GM18505 (cell line): ENCODE measurements around the gene SEMA4C.
A peak's percentile ranks its signal among the peaks of the same experiment; 100 is the strongest.

Experiments
- ATAC-seq: cut with Tn5 transposase; IDR thresholded peaks from one replicate; pipeline ENCODE4 v1.9.1; 2021; ENCODE audit not compliant: unreplicated experiment
- POLR2A ChIP-seq: IDR thresholded peaks from 4 replicates; pipeline ENCODE4 v1.6.1; 2011; ENCODE audit warnings: borderline replicate concordance; ENCODE audit not compliant: insufficient read depth, insufficient read length; ENCODE audit errors: extremely low read depth

The SEMA4C gene

GRCh38 chr2:96869822-96870625 is at the start of gene SEMA4C:
TSS of gene SEMA4C (minus strand) at chr2:96870080. CDS start at chr2:96867886, 2,194 bp downstream.
- no peak for ATAC-seq
- peak; percentile 33 for TF ChIP-seq POLR2A

- no peak for TF ChIP-seq POLR2A
- no peak for ATAC-seq
Observed at GRCh38 chr2:96918754-96919550, 49.1 kb upstream of the SEMA4C start.

GRCh38 chr2:96918092-96918753 is 48.3 kb upstream of the SEMA4C start:
- ATAC-seq: no peak
- TF ChIP-seq POLR2A: no peak

GRCh38 chr2:96916646-96917543 is 47.0 kb upstream of the SEMA4C start:
- ATAC-seq: no peak
- no peak for TF ChIP-seq POLR2A

GRCh38 chr2:96916156-96916630 is 46.3 kb upstream of the SEMA4C start:
- TF ChIP-seq POLR2A: no peak
- ATAC-seq: no peak

GRCh38 chr2:96914332-96914731 is 44.5 kb upstream of the SEMA4C start:
- no peak for TF ChIP-seq POLR2A

GRCh38 chr2:96913398-96914202 is 43.7 kb upstream of the SEMA4C start:
- no peak for ATAC-seq
- TF ChIP-seq POLR2A: no peak

More at GRCh38 chr2:96914332-96914731, 44.5 kb upstream of the SEMA4C start:
- no peak for ATAC-seq

- ATAC-seq: no peak
- TF ChIP-seq POLR2A: no peak
Observed at GRCh38 chr2:96913117-96913397, 43.2 kb upstream of the SEMA4C start.

GRCh38 chr2:96912346-96913116 is 42.7 kb upstream of the SEMA4C start:
- no peak for TF ChIP-seq POLR2A
- ATAC-seq: no peak

- ATAC-seq: no peak
- TF ChIP-seq POLR2A: no peak
Observed at GRCh38 chr2:96909611-96910021, 39.7 kb upstream of the SEMA4C start.

- no peak for TF ChIP-seq POLR2A
Observed at GRCh38 chr2:96907115-96908041, 37.5 kb upstream of the SEMA4C start.

GRCh38 chr2:96906729-96907114 is 36.8 kb upstream of the SEMA4C start:
- no peak for TF ChIP-seq POLR2A

More at GRCh38 chr2:96907115-96908041, 37.5 kb upstream of the SEMA4C start:
- no peak for ATAC-seq

More at GRCh38 chr2:96906729-96907114, 36.8 kb upstream of the SEMA4C start:
- ATAC-seq: no peak
